ENCODE measurements around the gene STIM1.

Gene STIM1

DNA sequence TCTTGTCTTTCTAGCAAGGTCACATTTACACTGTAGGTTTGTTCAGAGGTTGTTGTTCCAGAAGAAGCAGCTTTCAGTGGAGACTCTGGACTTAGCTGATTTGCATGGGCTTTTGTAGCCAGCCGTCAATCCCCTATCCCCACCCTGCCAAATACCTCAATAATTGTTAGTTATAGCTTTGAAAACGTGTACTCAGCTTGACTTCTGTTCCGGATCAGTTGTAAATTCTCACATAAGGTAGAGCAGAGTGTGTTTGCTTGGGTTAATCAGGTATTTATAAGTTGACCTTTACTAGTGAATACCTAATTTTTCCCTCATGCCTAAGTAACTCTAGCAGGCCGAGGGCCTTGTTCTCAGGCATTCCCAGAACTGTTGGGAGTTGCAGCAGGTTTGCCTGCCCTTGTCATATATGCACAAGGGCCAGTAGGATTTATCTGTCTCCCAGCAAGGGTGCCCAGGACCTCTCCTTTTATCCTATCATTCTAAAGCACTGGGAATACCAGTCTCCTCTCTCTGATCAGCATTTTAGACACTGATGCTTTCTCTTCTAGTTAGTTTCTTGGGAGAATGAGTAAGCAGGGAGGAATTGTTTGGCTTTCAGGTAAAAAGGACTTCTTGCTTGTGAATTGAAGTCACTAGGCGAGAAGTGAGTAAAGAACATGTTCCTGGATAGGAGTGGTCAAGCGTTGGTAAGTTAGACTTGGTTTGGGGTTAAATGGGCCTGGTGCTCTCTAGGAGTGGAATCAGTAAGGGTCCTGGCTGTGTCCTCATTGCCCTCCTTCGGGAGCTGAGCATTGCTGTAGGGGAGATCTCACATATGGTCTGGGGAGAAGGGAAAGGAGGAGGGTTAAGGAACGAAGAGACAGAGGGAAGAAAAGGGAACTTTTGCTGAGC lies 22.1 kb downstream of the STIM1 start:
- Histone ChIP-seq H3K36me3 (ENCODE audit: control insufficient read depth, insufficient read depth, low read length) (no peaks in the 10 kb centered on the region), H3K9ac (ENCODE audit: low read length) (no peak overlapping the region), H3K27me3 (ENCODE audit: insufficient read depth, low read length, poor library complexity) (no peaks in the 10 kb centered on the region), H2BK120ac (ENCODE audit: low read depth, low read length) (no peak overlapping the region), H3K4me2 (ENCODE audit: low read length) (no peak overlapping the region), H3K4ac (ENCODE audit: low read depth, low read length) (no peak overlapping the region), H2AK5ac (ENCODE audit: low read length) (peak overlapping the region; percentile 37), H3K4me1 (ENCODE audit: control insufficient read depth, low read depth, low read length) (peaks cover 4% of the 10 kb centered on the region), H3K18ac (ENCODE audit: low read length) (no peak overlapping the region), H2BK15ac (replicated peaks; ENCODE audit: low read depth) (no peak overlapping the region), H3K23ac (ENCODE audit: low read length) (no peak overlapping the region), H3K4me3 (ENCODE audit: low read length) (no peak overlapping the region), H4K5ac (ENCODE audit: low read length) (no peak overlapping the region), H3K79me1 (ENCODE audit: low read length) (peaks cover 3% of the 10 kb centered on the region), H3K27ac (ENCODE audit: low read depth, low read length) (no peak overlapping the region), H3K56ac (ENCODE audit: low read length) (no peak overlapping the region), H4K8ac (ENCODE audit: low read depth, low read length) (no peak overlapping the region), H2BK5ac (ENCODE audit: low read length) (no peak overlapping the region), H3K79me2 (ENCODE audit: control insufficient read depth, insufficient read depth, low read length) (no peaks in the 10 kb centered on the region)
- WGBS (ENCODE audit: extremely low coverage, insufficient coverage, low lambda C conversion rate): no CpG with 5 or more reads among the region's 8 CpGs
- DNase-seq: peak; percentile 24

DNA sequence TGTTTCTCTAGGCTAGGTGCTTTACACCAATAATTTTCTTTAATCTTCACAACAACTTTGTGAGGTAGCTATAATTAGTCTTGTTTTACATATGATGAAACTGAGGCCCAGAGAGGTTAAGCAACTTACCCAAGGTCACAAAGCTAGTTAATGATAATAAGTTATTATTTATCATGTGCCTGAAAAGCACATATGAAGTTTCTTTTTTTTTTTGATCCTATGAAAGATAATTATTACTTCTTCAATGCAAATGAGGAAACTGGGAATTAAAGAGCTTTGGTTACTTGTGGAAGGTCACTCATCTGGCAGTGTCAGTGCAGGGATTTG lies 22.8 kb downstream of the STIM1 start:
- Histone ChIP-seq H3K79me1 (ENCODE audit: low read length) (peaks cover 3% of the 10 kb centered on the region), H2BK120ac (ENCODE audit: low read depth, low read length) (no peak overlapping the region), H3K23ac (ENCODE audit: low read length) (no peak overlapping the region), H3K27me3 (ENCODE audit: insufficient read depth, low read length, poor library complexity) (no peaks in the 10 kb centered on the region), H3K9ac (ENCODE audit: low read length) (no peak overlapping the region), H3K36me3 (ENCODE audit: control insufficient read depth, insufficient read depth, low read length) (no peaks in the 10 kb centered on the region), H3K79me2 (ENCODE audit: control insufficient read depth, insufficient read depth, low read length) (no peaks in the 10 kb centered on the region), H3K56ac (ENCODE audit: low read length) (no peak overlapping the region), H3K27ac (ENCODE audit: low read depth, low read length) (no peak overlapping the region), H3K4me1 (ENCODE audit: control insufficient read depth, low read depth, low read length) (peaks cover 4% of the 10 kb centered on the region), H2BK5ac (ENCODE audit: low read length) (no peak overlapping the region), H3K4ac (ENCODE audit: low read depth, low read length) (no peak overlapping the region), H3K4me3 (ENCODE audit: low read length) (no peak overlapping the region), H3K18ac (ENCODE audit: low read length) (no peak overlapping the region), H2AK5ac (ENCODE audit: low read length) (no peak overlapping the region), H4K5ac (ENCODE audit: low read length) (no peak overlapping the region), H4K8ac (ENCODE audit: low read depth, low read length) (no peak overlapping the region), H3K4me2 (ENCODE audit: low read length) (no peak overlapping the region), H2BK15ac (replicated peaks; ENCODE audit: low read depth) (no peak overlapping the region)
- DNase-seq: no peak

GRCh38 chr11:3879216-3879966 lies 23.9 kb downstream of the STIM1 start:
- DNase-seq: no peak
- H3K4ac ChIP-seq (ENCODE audit: low read depth, low read length): no peak overlapping the region
- no peaks in the 10 kb centered on the region for H3K79me2 ChIP-seq (ENCODE audit: control insufficient read depth, insufficient read depth, low read length)
- no peak overlapping the region for H3K18ac ChIP-seq (ENCODE audit: low read length)
- no peak overlapping the region for H4K8ac ChIP-seq (ENCODE audit: low read depth, low read length)
- H3K79me1 ChIP-seq (ENCODE audit: low read length): peaks cover 3% of the 10 kb centered on the region
- H3K27ac ChIP-seq (ENCODE audit: low read depth, low read length): no peak overlapping the region
- H3K56ac ChIP-seq (ENCODE audit: low read length): no peak overlapping the region
- no peak overlapping the region for H3K4me2 ChIP-seq (ENCODE audit: low read length)
- no peaks in the 10 kb centered on the region for H3K27me3 ChIP-seq (ENCODE audit: insufficient read depth, low read length, poor library complexity)
- WGBS (ENCODE audit: extremely low coverage, insufficient coverage, low lambda C conversion rate): no CpG with 5 or more reads among the region's 4 CpGs
- no peak overlapping the region for H2BK120ac ChIP-seq (ENCODE audit: low read depth, low read length)
- no peak overlapping the region for H2AK5ac ChIP-seq (ENCODE audit: low read length)
- no peaks in the 10 kb centered on the region for H3K36me3 ChIP-seq (ENCODE audit: control insufficient read depth, insufficient read depth, low read length)
- no peak overlapping the region for H3K9ac ChIP-seq (ENCODE audit: low read length)
- H4K5ac ChIP-seq (ENCODE audit: low read length): no peak overlapping the region
- no peak overlapping the region for H2BK5ac ChIP-seq (ENCODE audit: low read length)
- no peak overlapping the region for H2BK15ac ChIP-seq (replicated peaks; ENCODE audit: low read depth)
- H3K23ac ChIP-seq (ENCODE audit: low read length): no peak overlapping the region
- peaks cover 4% of the 10 kb centered on the region for H3K4me1 ChIP-seq (ENCODE audit: control insufficient read depth, low read depth, low read length)
- H3K4me3 ChIP-seq (ENCODE audit: low read length): no peak overlapping the region

DNA sequence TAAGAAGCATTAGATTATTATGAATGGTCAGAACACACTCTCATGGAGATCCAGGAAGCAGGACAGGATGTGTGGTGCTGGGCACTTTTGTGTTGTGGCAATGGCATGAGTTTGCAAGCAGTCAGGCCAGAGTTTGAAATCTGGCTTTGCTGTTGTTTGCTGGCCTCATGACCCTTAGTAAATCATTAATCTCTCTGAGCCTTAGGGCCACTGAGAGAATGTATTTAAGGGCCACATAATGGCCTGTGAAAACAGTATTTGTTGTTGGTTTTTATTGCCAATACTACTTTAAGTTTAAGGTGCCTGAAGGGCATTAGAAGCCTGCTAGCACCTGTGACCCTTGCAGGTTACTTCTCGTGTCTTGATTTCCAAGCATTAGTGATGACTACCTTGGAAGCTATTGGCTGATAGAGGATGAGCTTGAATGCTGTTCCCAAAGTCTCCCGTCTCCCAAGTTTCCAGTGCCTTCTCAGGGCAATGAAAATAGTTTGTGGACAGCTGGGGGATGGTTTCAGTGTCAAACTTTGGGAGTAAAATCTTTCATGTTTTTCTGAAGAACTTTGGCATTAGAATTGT lies 24.6 kb downstream of the STIM1 start:
- Histone ChIP-seq H3K4ac (ENCODE audit: low read depth, low read length) (no peak overlapping the region), H3K9ac (ENCODE audit: low read length) (no peak overlapping the region), H3K4me1 (ENCODE audit: control insufficient read depth, low read depth, low read length) (peaks cover 4% of the 10 kb centered on the region), H2BK5ac (ENCODE audit: low read length) (no peak overlapping the region), H3K27ac (ENCODE audit: low read depth, low read length) (no peak overlapping the region), H3K4me3 (ENCODE audit: low read length) (no peak overlapping the region), H4K8ac (ENCODE audit: low read depth, low read length) (no peak overlapping the region), H3K56ac (ENCODE audit: low read length) (no peak overlapping the region), H2AK5ac (ENCODE audit: low read length) (no peak overlapping the region), H4K5ac (ENCODE audit: low read length) (no peak overlapping the region), H3K79me2 (ENCODE audit: control insufficient read depth, insufficient read depth, low read length) (no peaks in the 10 kb centered on the region), H3K27me3 (ENCODE audit: insufficient read depth, low read length, poor library complexity) (no peaks in the 10 kb centered on the region), H2BK15ac (replicated peaks; ENCODE audit: low read depth) (no peak overlapping the region), H2BK120ac (ENCODE audit: low read depth, low read length) (no peak overlapping the region), H3K36me3 (ENCODE audit: control insufficient read depth, insufficient read depth, low read length) (no peaks in the 10 kb centered on the region), H3K23ac (ENCODE audit: low read length) (no peak overlapping the region), H3K4me2 (ENCODE audit: low read length) (no peak overlapping the region), H3K18ac (ENCODE audit: low read length) (no peak overlapping the region), H3K79me1 (ENCODE audit: low read length) (peaks cover 3% of the 10 kb centered on the region)
- no CpG with 5 or more reads among the region's 2 CpGs for WGBS (ENCODE audit: extremely low coverage, insufficient coverage, low lambda C conversion rate)
- DNase-seq: no peak

GRCh38 chr11:3880724-3881123 lies 25.3 kb downstream of the STIM1 start:
- Histone ChIP-seq H2BK5ac (ENCODE audit: low read length) (no peak overlapping the region), H3K4ac (ENCODE audit: low read depth, low read length) (no peak overlapping the region), H2BK15ac (replicated peaks; ENCODE audit: low read depth) (no peak overlapping the region), H2AK5ac (ENCODE audit: low read length) (no peak overlapping the region), H3K27me3 (ENCODE audit: insufficient read depth, low read length, poor library complexity) (no peaks in the 10 kb centered on the region), H3K79me2 (ENCODE audit: control insufficient read depth, insufficient read depth, low read length) (no peaks in the 10 kb centered on the region), H4K5ac (ENCODE audit: low read length) (no peak overlapping the region), H3K4me3 (ENCODE audit: low read length) (no peak overlapping the region), H3K23ac (ENCODE audit: low read length) (no peak overlapping the region), H3K4me1 (ENCODE audit: control insufficient read depth, low read depth, low read length) (peaks cover 4% of the 10 kb centered on the region), H3K36me3 (ENCODE audit: control insufficient read depth, insufficient read depth, low read length) (no peaks in the 10 kb centered on the region), H3K9ac (ENCODE audit: low read length) (no peak overlapping the region), H3K27ac (ENCODE audit: low read depth, low read length) (no peak overlapping the region), H2BK120ac (ENCODE audit: low read depth, low read length) (no peak overlapping the region), H4K8ac (ENCODE audit: low read depth, low read length) (no peak overlapping the region), H3K56ac (ENCODE audit: low read length) (no peak overlapping the region), H3K79me1 (ENCODE audit: low read length) (peaks cover 3% of the 10 kb centered on the region), H3K4me2 (ENCODE audit: low read length) (no peak overlapping the region), H3K18ac (ENCODE audit: low read length) (no peak overlapping the region)
- no peak for DNase-seq
- WGBS (ENCODE audit: extremely low coverage, insufficient coverage, low lambda C conversion rate): no CpG with 5 or more reads among the region's 3 CpGs

All from mesendoderm (in vitro differentiated cells).